Astrocyte of the spinal cord (primary cell): ENCODE measurements around the gene ATG7.

Source experiments
- DNase-seq: peaks from one replicate; pipeline ENCODE4 v3.0.0; 2011; ENCODE audit warnings: low read depth, low spot score
- H3K4me3 ChIP-seq: 2 replicates; pipeline ENCODE4 v1.5.1; 2011; ENCODE audit warnings: low read depth, mild to moderate bottlenecking, low read length, moderate library complexity
- CTCF ChIP-seq: IDR thresholded peaks from 2 replicates; pipeline ENCODE4 v1.5.1; 2012; ENCODE audit warnings: low read depth, mild to moderate bottlenecking, low read length, inconsistent platforms
- in situ Hi-C: cut with HindIII; loops from 2 replicates; pipeline ENCODE4 v1.10.0; 2017; ENCODE audit warnings: low sequenced_read_pairs

ATG7 gene

GRCh38 chr3:11558411-11558903, 286.3 kb downstream of the ATG7 start:
- in situ Hi-C loops = no loop called here

GRCh38 chr3:11558918-11559815, 287.0 kb downstream of the ATG7 start:
- no peak for DNase-seq
- in situ Hi-C loops = no loop called here
- no peak overlapping the region for H3K4me3 ChIP-seq
- TF ChIP-seq CTCF = no peak

More at GRCh38 chr3:11558411-11558903, 286.3 kb downstream of the ATG7 start:
- H3K4me3 ChIP-seq = no peak overlapping the region
- TF ChIP-seq CTCF = no peak
- DNase-seq = no peak

- H3K4me3 ChIP-seq = no peak overlapping the region
- in situ Hi-C loops = no loop called here
Measured at GRCh38 chr3:11559816-11560633, 287.8 kb downstream of the ATG7 start.

GRCh38 chr3:11560746-11561145, 288.5 kb downstream of the ATG7 start:
- in situ Hi-C loops = no loop called here
- no peak for TF ChIP-seq CTCF
- no peak overlapping the region for H3K4me3 ChIP-seq
- DNase-seq = no peak

More at GRCh38 chr3:11559816-11560633, 287.8 kb downstream of the ATG7 start:
- no peak for DNase-seq
- TF ChIP-seq CTCF = no peak

- in situ Hi-C loops = no loop called here
- H3K4me3 ChIP-seq = no peak overlapping the region
- TF ChIP-seq CTCF = no peak
- no peak for DNase-seq
Measured at GRCh38 chr3:11562277-11562881, 290.2 kb downstream of the ATG7 start.
